NCI-H2029 treated with DMSO at 0.1 percent for 48 hours (cell line): ENCODE data around the gene IL2RA.
"Not testable (repeated sequence)": the region's sequence is repeated elsewhere in the genome, so short reads cannot be mapped to it uniquely, and the experiment has no call there.

Source experiments
- DNase-seq: peaks from one replicate; lab custom pipeline; 2025; lab: John Stamatoyannopoulos, UW

Gene IL2RA

DNA sequence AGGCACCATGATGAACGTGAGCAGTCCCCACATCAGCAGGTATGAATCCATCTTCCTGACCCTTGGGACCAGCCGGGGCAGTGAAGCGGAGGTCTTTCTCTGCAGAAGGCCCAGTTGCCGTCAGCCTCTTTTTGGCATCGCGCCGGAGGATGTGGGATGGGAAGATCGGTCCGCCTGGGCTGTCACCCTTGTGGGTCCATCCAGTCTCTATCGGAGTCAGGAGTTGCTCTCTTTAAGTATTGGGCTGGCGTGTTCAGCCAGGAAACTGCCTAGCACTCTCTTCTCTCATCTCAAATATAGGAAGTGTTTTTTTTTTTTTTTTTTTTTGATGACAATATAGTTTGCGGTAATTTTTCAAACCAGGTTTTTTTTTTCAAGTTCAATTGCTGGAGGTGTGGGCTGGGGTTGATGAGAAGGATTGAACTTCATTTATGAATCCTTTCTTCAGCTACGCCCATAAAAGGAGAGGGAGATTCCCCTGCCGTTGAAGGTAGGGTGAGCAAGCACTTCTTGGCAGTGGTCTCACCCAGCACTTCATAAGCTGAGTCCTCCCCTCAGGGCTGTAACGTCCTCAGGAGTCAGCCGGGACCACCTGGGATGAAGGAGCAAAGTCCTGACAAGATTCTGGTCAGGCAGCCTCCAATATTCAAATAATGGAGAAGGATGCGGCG lies at the start of gene IL2RA:
Gene IL2RA (minus strand): TSS at position 267 of the 671 bp plus-strand sequence. CDS start 216 bp downstream, at position 51.
- DNase-seq, result no peak

DNA sequence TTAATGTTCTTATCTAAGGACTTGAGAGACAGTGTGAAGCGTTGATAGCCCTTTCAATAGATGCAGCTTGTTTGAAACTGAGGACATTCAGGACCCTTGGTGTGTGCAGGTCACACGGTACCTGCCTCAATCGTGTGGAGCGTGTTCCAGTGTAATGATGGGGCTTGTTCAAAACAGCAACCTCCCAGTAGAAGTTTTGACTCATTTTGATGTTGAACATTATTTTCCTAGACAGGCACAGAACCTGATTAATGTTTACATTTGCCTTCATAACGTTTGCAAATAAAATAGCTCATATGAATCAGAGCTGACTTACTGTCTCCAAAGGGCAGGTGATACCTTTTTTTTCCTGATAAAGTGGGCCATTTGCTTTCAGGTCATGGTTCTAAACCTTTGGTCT lies 48.0 kb upstream of the IL2RA start:
- DNase-seq, result no peak

DNA sequence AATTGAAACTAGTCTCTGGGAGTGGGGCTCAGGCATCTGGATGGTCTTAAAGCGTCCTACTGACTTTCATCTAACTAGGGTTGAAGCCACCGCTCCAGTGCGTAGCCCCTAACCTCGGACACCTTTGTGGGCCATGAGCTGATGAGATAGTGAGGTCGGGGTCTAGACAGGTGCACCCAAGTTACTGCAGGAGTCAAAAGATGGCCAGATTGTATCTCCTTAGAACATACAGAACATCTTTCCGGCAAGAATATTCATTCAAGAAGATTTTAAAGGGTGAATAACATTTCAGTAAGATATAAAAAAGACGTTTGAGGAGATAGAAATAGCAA lies 47.2 kb upstream of the IL2RA start:
- DNase-seq, result no peak

GRCh38 chr10:6108631-6109443 lies 46.7 kb upstream of the IL2RA start:
- DNase-seq, result peak; percentile 14

DNA sequence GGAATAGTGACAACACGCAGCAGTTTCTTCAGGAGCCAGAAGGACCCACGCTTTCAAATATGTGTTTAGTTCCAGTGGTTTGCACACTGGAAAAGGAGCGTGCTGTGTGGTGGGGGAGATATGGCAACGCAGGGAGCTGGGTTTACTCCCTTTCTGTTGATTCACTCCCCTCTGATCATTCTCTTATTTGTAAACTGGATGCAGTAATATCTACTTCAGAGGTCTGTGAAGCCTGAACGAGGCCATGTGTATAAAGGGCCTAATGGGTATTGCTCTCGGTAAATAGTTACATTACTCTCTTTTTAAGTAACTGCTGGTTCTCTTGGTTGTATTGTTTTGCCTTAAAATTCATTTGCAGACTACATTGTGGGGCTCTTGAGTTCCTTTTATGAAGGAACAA lies 45.9 kb upstream of the IL2RA start:
- no peak for DNase-seq

DNA sequence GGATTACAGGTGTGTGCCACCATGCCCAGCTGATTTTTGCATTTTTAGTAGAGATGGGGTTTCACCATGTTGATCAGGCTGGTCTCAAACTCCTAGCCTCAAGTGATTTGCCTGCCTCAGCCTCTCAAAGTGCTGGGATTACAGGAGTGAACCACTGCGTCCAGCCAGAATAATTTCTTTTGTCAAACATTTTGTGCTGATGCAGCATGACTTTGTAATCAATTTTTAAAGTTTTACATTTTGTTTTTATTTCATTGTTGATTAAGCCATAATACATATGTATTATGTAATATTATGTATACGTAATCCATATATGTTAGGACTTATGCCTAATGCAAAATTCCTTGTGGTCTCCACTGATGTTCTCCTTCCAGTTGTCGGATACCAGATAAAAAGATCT lies 45.4 kb upstream of the IL2RA start:
- DNase-seq, result not testable (repeated sequence)

DNA sequence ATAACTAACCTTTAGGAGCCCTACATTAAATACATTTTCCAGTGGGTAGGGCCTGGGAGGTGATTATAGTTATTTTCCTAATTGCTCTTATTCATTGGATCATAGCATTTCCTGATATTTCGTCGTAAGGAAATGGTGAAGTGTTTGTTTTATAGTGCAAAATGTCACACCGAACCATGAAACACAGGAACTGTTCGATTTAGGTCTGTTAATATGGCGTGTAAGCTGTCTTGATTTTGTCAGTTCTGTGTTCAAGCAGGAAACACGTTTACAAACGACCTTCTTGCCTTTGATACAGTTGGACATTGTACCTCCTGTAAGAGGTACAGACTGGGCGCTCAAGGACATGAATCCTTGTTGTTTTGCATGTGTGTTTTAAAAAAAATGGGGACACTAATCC lies 41.4 kb upstream of the IL2RA start:
- DNase-seq, result no peak

- DNase-seq, result no peak
Observed at GRCh38 chr10:6102128-6102527, 40.0 kb upstream of the IL2RA start.

DNA sequence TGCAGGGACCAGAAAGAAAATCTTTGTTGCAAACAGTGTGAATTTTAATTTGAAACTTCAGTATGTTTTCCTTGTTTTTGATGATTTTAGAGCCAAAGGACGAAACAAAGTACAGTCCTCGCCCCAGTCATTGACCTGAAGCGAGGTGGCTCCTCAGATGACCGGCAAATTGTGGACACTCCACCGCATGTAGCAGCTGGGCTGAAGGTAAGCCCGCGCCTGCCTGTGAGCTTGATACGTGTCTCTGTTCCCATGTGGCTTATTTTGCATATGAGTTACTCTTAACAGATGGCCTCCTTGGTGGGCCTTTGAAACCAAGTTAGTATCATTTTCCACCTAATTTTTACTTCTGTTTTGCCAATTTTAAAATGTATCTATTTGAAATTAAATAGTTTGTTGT lies 39.0 kb upstream of the IL2RA start:
- DNase-seq, result no peak

DNA sequence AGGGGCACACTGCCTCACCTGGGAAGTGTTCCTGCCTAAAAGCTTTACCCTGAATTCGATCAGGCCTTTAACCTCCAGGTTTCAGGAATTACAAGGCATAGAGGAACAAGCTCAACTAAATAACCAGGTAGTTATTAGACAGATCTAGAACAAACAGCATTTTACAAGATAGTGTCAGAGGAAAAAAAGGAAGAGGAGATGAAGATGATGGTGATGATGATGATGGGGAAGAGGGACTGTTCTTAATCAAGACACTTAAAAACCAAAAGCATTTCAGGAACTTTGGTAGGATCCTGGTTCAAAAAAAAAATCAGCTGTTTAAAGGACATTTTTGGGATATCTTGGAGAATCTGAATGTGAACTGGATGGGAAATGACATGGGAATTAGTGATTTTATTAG lies 38.2 kb upstream of the IL2RA start:
- DNase-seq, result no peak

DNA sequence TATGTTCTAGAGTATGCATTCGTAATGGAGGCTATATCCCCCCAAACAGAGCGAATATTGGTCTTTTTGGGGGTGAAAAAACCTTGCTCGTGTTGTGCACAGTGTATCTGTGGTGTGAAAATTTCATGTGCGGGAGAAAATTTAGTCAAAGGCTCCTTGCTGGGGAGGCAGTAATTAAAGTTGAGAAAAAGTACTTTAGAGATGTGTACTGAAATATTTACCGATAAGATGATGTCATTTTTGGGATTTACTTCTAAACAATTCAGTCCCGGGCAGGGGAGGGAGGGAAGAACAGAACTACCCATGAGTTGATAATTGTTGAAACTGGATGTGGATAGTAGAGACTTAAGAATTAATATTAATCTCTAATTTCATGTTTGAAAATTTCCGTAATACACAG lies 36.0 kb upstream of the IL2RA start:
- no peak for DNase-seq

GRCh38 chr10:6097063-6097462 lies 34.9 kb upstream of the IL2RA start:
- DNase-seq, result no peak

- no peak for DNase-seq
Observed at GRCh38 chr10:6095810-6096570, 33.8 kb upstream of the IL2RA start.

DNA sequence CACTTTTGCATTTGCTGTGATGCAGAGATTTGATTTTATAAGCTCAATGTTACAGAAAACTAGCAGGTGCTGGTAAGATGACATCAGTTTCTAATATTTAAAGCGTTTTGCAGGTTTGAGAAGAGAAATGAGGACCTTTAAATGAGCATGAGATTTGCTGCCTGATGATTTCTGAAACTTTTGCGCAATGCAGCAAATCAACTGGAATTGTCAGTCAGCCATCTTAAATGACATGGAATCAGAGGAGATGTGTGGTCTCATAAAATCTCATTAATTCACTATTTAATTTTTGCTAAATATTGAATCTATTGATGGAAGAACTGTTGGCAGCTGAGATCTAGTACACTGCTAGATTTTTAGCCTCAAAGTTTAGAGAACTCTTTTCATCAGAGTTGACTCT lies 30.6 kb upstream of the IL2RA start:
- DNase-seq, result no peak

DNA sequence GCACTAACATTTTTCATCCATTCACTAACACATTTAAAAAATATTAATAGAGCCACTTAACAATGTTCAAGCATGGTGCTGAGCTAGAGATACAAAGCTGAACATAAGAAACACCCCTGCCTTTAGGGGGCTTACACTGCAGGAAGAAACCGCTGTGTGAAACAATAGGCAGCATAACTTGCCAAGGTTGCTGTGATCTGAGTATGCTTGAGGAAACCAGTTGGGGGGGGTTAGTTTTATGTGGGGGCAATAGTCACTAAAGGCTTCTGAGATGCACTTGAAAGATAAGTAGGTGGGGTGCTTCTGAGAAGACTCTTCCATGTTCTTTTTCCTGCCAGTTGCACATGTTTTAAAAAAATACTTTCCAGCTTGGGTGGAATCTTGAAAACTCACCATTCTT lies 29.5 kb upstream of the IL2RA start:
- no peak for DNase-seq

- no peak for DNase-seq
Observed at GRCh38 chr10:6089334-6090219, 27.4 kb upstream of the IL2RA start.

GRCh38 chr10:6088721-6089333 lies 26.7 kb upstream of the IL2RA start, which contains the start of gene RBM17:
RBM17 (plus strand) TSS chr10:6089034; CDS start chr10:6097066, 8,032 bp downstream.
- peak; percentile 41 for DNase-seq

DNA sequence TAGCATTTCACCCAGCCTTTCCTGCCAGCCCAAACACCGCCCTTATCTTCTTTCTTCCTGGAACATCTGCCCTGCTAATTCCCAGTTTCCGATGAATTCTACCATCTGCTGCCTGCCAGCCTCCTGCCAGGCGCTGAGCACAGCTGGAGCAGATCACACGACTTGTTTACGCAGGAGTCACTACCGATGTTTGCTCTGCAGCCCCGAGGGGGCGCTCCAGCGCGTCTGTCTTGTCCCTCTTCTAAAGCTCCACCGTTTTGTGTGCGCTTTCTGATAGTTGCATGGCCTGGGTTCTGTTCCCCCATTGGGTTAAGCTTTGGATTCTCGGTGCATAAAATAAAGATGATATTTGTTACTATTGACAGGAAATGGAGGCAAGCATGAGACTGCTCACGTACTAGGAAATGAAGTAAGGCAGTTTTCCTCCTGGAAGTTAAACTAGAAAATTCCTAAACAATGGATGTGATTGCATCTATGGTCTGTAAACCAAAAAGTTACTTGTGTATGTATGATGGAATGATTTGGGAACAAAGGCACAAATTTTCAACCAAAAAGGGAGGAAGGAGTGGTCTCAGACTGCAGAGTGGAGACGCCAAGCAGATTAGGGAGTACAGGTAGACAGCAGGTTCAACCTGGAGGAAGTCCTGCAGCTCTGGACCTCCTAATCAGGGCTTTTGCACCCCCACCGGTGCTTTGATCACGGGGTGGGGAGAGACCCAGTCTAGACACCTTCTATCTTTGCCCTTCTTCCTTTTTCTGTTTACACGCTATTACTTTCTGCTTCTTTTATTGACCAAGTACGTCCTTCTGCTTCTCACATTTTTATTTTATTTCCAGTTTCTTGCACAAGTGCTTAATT lies 24.4 kb upstream of the IL2RA start:
- DNase-seq, result peak; percentile 5

DNA sequence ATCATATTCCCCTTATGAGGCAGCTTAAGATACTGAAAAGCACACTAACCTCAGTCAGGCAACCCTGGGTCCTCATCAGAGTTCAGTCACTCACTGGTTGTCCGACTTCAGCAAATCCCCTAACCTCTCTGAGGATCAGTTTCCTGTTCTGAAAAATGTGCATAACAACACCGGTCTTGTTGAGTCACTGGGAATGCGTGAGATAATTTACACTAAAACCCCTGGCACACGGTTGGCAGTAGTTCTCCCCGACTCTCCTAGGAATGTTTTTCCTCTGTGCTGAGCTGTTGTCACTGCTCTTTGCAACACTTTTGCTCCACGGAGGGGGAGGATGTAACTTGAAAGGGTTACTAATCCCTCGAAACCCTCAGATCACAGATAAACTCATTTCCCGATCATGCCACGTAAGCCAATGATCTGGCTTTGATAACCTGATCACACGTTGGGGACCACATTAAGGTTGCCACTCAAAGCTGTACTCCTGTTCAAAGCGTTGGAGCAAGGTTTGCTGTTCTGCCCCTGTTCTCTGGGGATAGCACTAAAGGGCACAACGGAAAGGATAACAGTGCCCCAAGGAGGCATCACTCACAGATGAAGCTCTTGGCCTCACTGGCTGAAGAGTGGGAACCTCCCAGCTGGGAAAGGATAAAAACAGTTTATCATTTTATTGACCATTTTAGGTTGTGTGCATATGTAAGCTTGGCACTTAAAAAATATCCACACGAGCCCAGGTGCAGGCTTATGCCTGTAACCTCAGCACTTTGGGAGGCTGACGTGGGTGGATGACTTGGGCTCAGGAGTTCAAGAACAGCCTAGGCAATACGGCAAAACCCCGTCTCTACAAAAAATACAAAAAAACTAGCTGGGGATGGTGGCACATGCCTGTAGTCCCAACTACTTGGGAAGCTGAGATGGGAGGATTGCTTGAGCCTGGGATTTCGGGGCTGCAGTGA lies 21.6 kb upstream of the IL2RA start:
- DNase-seq, result no peak
